ENCODE measurements around the gene PTGDR2.

The PTGDR2 gene

GRCh38 chr11:60874421-60875365, 18.9 kb upstream of the PTGDR2 start:
- no peak for DNase-seq

DNA sequence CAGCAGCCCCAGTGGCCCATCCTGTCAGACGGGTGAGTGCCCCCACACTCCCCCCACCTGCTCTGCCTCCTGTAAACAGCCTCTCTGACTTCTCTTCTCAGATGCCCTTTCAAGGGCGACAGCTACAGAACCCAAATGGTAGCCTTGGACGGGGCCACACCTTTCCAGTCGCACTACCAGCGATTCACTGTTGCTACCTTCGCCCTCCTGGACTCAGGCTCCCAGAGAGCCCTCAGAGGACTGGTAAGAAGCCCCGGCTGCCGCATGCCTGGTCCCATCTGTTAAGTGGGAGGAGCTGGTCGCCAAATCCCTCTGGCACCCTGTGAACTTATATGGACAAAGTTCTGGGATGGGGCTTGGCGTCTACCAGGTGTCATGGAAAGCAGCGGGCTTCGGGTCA, 17.8 kb upstream of the PTGDR2 start:
- DNase-seq: no peak

DNA sequence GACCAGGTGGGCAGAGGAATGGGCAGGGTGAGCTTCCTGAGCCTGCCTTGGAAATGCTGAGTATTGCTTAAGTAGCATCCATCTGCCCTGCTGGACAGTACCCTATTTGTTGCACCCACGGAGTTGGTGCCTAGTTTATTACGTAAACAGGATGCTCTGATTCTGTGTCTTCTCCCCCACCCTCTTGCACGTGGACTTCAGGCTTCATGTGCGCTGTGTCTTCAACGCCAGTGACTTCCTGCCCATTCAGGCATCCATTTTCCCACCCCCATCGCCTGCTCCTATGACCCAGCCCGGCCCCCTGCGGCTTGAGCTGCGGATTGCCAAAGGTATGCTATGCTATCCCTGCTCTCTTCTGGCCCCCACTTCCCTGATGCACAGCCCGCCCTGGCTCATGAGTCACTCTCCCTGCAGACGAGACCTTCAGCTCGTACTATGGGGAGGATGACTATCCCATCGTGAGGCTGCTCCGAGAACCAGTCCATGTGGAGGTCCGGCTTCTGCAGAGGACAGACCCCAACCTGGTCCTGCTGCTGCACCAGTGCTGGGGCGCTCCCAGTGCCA, 17.3 kb upstream of the PTGDR2 start:
- DNase-seq: no peak

- no peak for DNase-seq
Measured at GRCh38 chr11:60872124-60872960, 16.6 kb upstream of the PTGDR2 start.

DNA sequence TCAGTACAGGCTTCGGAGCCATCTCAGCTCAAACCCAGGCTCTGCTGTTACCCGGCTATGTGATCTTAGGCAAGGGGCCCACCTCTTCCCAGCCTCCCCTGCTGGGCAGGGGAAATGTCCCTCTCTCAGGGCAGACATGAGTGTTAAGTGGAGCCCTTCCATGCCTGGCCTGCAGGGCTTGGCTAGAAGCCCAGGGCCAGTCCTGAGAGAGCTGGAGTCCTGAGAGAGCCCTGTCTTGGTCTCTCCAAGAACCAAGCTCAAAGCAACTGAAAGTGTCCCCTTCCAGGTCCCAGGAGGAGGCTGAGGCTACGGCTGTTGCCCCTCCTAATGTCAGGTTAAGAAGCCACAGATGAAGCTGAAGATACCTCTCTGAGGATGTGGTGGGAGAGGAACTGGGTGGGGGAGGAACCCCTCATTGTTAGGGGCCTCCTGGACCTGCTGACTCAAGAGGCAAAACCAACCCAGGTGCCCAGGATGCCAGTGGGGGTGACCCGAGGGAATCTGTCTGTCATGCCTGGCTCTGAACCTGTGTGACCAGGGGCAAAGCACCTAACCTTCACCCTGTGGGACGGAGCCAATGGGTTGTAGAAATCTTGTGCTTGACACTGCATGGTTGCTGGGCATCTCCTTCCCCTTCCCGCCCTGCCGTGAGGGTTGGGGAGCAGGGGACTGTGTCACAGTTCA, 15.8 kb upstream of the PTGDR2 start:
- DNase-seq: peak in 1 of 2 donors; percentile 11

DNA sequence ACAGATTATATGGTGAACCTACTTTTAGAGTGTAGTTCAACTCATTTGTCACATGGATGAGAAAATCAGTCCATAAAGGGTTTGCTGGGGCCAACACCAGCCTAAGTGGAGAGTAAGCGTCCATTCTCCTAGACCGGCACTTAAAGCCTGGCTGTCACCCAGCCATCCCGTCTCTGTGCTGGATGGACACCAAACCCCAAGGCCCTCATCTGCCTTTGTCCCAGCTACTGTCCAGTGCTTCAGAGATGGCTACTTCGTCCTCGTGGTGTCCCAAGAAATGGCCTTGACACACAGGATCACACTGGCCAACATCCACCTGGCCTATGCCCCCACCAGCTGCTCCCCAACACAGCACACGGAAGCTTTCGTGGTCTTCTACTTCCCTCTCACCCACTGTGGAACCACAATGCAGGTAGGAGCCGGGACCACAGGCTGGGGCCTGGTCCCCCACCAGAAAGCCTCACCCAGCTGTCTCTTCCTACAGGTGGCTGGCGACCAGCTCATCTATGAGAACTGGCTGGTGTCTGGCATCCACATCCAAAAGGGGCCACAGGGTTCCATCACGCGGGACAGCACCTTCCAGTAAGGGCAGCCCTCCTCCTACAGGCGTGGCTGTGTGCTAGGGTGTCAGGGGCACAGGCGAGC, 15.1 kb upstream of the PTGDR2 start:
- no peak for DNase-seq

- peak in 1 of 2 donors; percentile 25 for DNase-seq
Measured at GRCh38 chr11:60870276-60870675, 14.5 kb upstream of the PTGDR2 start.

GRCh38 chr11:60869451-60869825, 13.7 kb upstream of the PTGDR2 start:
- no peak for DNase-seq

DNA sequence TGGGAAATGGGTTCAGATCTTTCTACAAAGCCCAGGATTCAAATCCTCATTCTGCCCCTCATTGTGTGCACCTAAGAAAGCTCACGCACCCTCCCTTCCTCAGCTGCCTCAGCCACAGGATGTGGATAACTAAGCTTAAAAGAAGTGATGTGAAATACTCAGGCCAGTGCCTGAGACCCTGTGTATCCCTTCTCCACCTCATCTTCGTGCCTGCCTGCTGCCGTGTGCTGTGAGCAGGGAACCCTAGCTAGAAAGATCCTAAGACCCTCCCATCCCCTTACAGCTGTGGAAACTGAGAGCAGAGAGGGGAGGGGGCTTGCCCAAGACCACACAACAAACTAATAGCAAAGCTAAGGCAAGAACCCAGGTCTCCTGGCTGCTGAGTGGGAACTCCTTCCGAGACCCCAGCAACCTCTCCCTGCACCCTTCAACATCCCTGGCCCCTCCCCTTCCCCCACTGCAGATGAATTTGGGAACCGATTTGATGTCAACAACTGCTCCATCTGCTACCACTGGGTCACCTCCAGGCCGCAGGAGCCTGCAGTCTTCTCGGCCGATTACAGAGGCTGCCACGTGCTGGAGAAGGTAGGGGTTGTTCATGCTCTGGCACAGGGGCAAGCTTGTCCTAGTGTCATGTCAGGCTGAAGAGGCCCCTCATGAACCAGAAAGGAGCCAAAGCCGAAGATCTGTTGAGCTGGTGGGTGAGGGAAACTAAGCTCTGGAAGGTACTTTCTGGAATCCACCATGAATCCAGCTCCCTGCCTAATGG, 13.1 kb upstream of the PTGDR2 start:
- no peak for DNase-seq

DNA sequence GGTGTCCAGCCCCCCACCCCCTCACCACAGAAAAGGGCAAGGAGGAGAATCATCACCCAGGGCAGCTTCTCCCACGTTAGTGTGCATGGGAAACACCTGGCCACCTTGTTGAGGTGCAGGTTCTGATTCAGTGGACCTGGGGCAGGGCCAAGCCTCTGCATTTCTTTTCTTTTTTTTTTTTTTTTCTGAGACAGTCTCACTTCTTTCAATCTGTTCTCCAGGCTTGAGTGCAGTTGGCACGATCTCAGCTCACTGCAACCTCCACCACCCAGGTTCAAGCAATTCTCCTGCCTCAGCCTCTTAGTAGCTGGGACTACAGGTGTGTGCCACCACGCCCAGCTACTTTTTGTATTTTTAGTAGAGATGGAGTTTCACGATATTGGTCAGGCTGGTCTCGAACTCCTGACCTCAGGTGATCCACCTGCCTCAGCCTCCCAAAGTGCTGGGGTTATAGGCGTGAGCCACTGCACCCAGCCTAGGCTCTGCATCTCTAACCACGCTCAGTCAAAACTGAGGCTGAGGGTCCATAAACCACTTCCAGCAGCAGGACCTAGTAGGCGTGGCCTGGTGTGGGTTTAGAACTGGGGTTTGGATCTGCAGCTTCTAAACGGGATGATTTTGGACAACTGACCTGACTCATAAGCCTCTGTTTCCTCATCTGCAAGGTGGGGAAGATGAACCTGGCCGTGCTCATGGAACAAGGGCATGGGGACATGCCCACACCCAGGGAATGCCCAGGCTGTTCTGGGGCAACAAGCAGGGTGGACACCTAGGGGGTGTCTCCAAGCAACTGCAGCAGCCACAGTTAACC, 12.3 kb upstream of the PTGDR2 start:
- DNase-seq: no peak

DNA sequence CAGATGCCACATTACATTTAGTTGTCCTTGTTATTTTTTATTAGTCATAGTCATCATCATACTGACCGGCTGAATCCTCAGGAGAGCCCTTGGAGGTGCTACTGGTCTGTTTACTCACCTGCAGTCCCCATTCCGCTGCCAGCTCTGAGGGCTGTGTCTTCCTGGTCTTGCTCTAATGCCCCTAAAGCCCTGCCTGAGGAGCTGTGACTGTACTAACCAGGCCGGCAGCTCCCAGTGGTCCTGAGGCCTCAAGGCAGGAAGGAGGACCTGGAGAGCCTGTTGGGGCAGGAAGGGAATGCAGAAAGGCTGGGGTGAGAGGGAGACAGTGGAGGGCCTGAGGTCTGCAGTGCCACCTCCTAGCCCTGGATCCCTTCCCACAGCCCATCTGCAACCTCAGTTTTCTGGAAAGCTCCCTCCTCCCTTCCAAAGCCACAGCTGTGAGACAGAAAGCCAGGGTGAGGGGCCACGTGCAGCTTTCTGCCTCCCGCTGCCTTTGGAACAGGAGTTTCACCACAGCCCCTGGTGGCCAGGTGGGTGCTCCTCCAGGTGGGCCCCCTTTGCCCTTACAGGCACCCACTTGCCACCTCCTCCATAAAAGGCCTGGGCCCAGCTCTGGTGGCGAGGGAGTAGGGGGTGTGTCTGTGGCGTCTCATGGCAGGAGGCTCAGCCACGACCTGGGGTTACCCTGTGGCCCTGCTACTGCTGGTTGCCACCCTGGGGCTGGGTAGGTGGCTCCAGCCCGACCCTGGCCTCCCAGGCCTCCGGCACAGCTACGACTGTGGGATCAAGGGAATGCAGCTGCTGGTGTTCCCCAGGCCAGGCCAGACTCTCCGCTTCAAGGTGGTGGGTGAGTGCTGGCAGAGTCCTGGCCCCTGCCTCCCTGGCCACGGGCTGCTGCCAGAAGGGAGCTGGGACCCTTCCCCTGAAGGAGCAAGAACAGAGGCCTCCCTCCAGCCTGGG, 11.4 kb upstream of the PTGDR2 start, which contains the start of gene ZP1:
Gene ZP1, plus strand, starts transcription at position 632 of the 960 bp plus-strand sequence. Its CDS starts 20 bp downstream, at position 652.
- DNase-seq: no peak

DNA sequence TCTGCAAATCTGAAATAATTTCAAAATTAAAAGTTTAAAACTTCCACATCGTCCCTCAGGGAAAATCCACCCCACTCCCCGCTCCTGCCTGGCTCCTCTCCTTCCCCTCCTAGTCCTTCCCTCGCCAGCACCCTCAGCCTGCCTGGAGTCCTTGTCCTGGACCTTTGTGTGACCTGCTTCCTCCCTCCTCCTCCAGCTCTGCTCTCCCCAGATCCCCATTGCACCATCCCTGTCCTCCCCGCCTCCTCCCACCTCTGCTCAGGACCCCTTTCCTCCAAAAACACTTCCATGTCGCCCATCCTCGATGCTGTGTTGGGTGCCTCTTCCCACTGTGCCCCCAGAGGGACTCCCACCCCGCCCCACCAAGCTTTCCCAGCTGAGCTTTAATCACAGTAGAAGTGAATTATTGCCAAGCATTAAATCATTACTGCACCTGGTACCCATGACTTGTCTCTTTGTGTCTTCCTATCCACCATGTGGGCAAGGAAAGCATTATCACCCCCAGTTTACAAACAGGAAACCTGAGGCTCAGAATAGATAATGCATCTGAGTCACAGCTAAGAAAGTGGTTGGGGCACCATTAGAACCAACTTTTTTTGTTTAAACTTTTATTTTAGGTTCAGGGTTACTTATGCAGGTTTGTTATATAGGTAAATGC, 9.2 kb upstream of the PTGDR2 start:
- DNase-seq: no peak

DNA sequence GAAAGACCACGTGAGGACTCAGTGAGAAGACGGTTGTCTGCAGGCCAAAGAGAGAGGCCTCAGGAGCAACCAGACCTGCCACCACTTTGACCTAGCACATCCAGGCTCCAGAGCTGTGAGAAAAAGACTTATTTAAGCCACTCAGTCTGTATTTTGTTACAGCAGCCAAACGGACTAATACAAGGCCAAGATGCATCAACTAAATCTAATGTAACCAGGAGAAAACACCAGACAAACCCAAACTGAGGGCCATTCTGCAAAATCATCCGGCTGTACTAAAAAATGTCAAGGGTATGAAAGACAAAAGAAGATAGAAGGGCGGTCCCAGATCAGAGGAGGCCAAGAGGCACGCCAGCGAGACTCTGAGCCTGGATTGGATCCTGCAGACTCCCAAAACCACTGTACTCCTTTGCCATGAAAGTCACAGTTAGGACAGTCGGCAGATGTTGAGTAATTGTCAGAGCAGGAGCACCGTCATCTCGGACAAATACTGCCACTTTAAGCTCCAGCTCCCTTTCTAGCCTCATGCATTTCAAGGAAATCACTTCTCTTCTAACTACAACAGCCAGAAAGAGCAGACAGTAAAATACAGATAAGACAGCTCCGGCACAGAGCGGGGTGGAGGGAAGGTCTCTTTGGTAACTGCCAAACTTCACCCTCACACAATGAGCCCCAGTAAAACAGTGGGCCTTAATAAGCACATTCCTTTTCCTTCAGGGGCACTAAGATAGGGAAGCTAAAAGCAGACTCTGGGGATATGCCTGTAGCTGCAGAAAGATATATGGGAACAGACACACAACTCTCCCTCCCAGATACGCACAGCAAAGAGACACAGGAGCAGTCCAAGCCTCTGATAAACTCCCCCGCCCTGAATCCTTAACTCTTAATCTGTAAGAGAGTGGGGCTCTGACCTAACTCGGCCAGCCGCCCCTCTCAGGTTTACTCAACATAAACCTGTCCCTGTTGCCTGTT, 8.1 kb upstream of the PTGDR2 start:
- DNase-seq: no peak

- DNase-seq: no peak
Measured at GRCh38 chr11:60862171-60862570, 6.4 kb upstream of the PTGDR2 start.

- DNase-seq: no peak
Measured at GRCh38 chr11:60860943-60861342, 5.2 kb upstream of the PTGDR2 start.

GRCh38 chr11:60859616-60860250, 4.0 kb upstream of the PTGDR2 start:
- DNase-seq: no peak

Measured in CD4-positive, alpha-beta T cell treated with Interferon alpha-2 for 1 hour (primary cell).